SK-N-MC (cell line): Measurements from ENCODE around the gene B3GALT5.

ENCODE experiments used
- EZH2 ChIP-seq: fragments of 200-600 bp; sonication (generic); IDR thresholded peaks from one replicate; pipeline ENCODE4 v1.6.1; 2017; ENCODE audit warnings: antibody characterized with exemption
- POLR2AphosphoS5 ChIP-seq: IDR thresholded peaks from 2 replicates; pipeline ENCODE4 v1.6.1; 2012; ENCODE audit warnings: mild to moderate bottlenecking, low read depth, low read length, borderline replicate concordance

GRCh38 chr21:39582749-39583148 is 30.0 kb upstream of the B3GALT5 start:
- TF ChIP-seq POLR2AphosphoS5: no peak
- TF ChIP-seq EZH2: no peak
